ENCODE results near the gene SFT2D3.

SFT2D3 gene, protein sequence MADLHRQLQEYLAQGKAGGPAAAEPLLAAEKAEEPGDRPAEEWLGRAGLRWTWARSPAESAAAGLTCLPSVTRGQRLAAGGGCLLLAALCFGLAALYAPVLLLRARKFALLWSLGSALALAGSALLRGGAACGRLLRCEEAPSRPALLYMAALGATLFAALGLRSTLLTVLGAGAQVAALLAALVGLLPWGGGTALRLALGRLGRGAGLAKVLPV

GRCh38 chr2:127701193-127701650, at the start of gene SFT2D3:
Gene SFT2D3 (plus strand): TSS chr2:127701497. CDS start chr2:127701529, 32 bp downstream.
- H3K4me1 Mint-ChIP-seq = peaks cover 20% of the 10 kb centered on the region
- ATAC-seq (ENCODE audit: low read depth) = peak; percentile 69
- H3K27me3 Mint-ChIP-seq = no peaks in the 10 kb centered on the region

GRCh38 chr2:127651971-127652550, 49.2 kb upstream of the SFT2D3 start:
- DNase-seq (ENCODE audit: low spot score in 2 of 2) (no peak), ATAC-seq (ENCODE audit: low read depth) (peak; percentile 18)
- H3K4me1 Mint-ChIP-seq = peaks cover 54% of the 10 kb centered on the region
- H3K9me3 Mint-ChIP-seq = no peaks in the 10 kb centered on the region
- peaks cover 6% of the 10 kb centered on the region for H3K27me3 Mint-ChIP-seq
- no peaks in the 10 kb centered on the region for H3K36me3 Mint-ChIP-seq
- H3K4me3 Mint-ChIP-seq = peak overlapping the region; percentile 22
- H3K27ac Mint-ChIP-seq = no peak overlapping the region

More at GRCh38 chr2:127701193-127701650, at the start of gene SFT2D3:
- peak; percentile 82 to 84 for DNase-seq (ENCODE audit: low spot score in 2 of 2)
- peak within 1 kb of the TSS; percentile 94 for H3K4me3 Mint-ChIP-seq
- H3K27ac Mint-ChIP-seq = peak within 1 kb of the TSS; percentile 98
- H3K9me3 Mint-ChIP-seq = no peaks in the 10 kb centered on the region
- peaks cover 13% of the 10 kb centered on the region for H3K36me3 Mint-ChIP-seq

DNA sequence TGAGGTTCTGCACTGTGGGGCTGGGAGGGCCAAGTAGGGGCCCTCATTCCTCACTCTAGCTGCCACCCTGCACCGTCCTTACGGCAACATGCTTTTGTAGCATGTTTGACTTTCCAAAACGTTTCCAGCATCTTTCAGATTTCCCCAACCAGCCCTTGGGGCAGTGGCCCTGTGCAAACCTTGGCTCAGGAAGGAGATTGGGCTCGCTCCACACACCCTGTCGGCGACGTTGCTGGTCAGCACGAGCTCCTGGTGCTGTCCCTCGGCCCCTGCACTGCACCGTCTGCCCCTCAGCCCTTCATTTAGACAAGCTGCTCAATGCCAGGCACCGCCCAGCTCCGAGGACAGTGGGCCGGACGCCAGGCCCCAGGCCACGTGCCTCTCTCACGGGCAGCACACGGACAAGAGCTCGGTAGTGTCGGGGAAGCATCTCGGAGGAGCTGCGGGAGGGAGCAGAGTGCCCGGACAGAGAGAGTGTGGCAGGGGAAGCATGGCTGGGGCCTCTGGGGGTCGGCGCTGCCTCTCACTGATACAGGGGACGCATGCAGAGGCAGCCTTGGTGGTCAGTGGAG, 48.4 kb upstream of the SFT2D3 start:
- H3K27ac Mint-ChIP-seq = no peak overlapping the region

GRCh38 chr2:127653421-127654083, 47.7 kb upstream of the SFT2D3 start:
- no peak for DNase-seq (ENCODE audit: low spot score in 2 of 2)
- no peak overlapping the region for H3K27ac Mint-ChIP-seq
- H3K9me3 Mint-ChIP-seq = no peaks in the 10 kb centered on the region

More for the DNA sequence above, 48.4 kb upstream of the SFT2D3 start:
- DNase-seq (ENCODE audit: low spot score in 2 of 2) = no peak
- H3K4me1 Mint-ChIP-seq = peaks cover 50% of the 10 kb centered on the region
- no peaks in the 10 kb centered on the region for H3K9me3 Mint-ChIP-seq
- no peak for ATAC-seq (ENCODE audit: low read depth)
- no peak overlapping the region for H3K4me3 Mint-ChIP-seq
- H3K36me3 Mint-ChIP-seq = no peaks in the 10 kb centered on the region
- peaks cover 6% of the 10 kb centered on the region for H3K27me3 Mint-ChIP-seq

GRCh38 chr2:127654084-127654837, 47.0 kb upstream of the SFT2D3 start:
- no peak for DNase-seq (ENCODE audit: low spot score in 2 of 2)
- H3K4me3 Mint-ChIP-seq = no peak overlapping the region
- H3K9me3 Mint-ChIP-seq = no peaks in the 10 kb centered on the region
- no peak for ATAC-seq (ENCODE audit: low read depth)
- H3K27me3 Mint-ChIP-seq = peaks cover 6% of the 10 kb centered on the region
- no peak overlapping the region for H3K27ac Mint-ChIP-seq
- H3K4me1 Mint-ChIP-seq = peaks cover 40% of the 10 kb centered on the region
- H3K36me3 Mint-ChIP-seq = no peaks in the 10 kb centered on the region

More at GRCh38 chr2:127653421-127654083, 47.7 kb upstream of the SFT2D3 start:
- H3K27me3 Mint-ChIP-seq = peaks cover 6% of the 10 kb centered on the region
- H3K4me3 Mint-ChIP-seq = no peak overlapping the region
- peaks cover 45% of the 10 kb centered on the region for H3K4me1 Mint-ChIP-seq
- no peak for ATAC-seq (ENCODE audit: low read depth)
- no peaks in the 10 kb centered on the region for H3K36me3 Mint-ChIP-seq

DNA sequence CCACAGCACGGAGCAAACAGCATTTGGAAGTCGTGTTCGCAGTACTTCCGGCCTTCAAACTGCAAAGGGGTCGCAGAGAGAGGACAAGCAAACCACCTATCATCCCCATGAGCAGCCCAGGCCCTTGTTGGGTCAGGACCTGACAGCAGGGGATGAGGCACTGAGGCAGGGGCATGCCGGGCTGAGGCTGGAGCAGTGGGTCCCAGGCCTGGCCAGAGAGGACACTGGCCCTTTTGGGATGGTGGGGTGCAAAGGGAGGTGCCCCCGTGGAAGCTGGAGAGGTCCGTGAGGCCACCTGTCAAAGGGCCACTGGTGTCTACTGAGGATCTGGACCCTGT, 46.5 kb upstream of the SFT2D3 start:
- H3K27me3 Mint-ChIP-seq = peaks cover 6% of the 10 kb centered on the region
- no peak overlapping the region for H3K4me3 Mint-ChIP-seq
- no peaks in the 10 kb centered on the region for H3K9me3 Mint-ChIP-seq
- H3K27ac Mint-ChIP-seq = no peak overlapping the region
- no peaks in the 10 kb centered on the region for H3K36me3 Mint-ChIP-seq
- H3K4me1 Mint-ChIP-seq = peaks cover 38% of the 10 kb centered on the region
- ATAC-seq (ENCODE audit: low read depth) (no peak), DNase-seq (ENCODE audit: low spot score in 2 of 2) (no peak)

DNA sequence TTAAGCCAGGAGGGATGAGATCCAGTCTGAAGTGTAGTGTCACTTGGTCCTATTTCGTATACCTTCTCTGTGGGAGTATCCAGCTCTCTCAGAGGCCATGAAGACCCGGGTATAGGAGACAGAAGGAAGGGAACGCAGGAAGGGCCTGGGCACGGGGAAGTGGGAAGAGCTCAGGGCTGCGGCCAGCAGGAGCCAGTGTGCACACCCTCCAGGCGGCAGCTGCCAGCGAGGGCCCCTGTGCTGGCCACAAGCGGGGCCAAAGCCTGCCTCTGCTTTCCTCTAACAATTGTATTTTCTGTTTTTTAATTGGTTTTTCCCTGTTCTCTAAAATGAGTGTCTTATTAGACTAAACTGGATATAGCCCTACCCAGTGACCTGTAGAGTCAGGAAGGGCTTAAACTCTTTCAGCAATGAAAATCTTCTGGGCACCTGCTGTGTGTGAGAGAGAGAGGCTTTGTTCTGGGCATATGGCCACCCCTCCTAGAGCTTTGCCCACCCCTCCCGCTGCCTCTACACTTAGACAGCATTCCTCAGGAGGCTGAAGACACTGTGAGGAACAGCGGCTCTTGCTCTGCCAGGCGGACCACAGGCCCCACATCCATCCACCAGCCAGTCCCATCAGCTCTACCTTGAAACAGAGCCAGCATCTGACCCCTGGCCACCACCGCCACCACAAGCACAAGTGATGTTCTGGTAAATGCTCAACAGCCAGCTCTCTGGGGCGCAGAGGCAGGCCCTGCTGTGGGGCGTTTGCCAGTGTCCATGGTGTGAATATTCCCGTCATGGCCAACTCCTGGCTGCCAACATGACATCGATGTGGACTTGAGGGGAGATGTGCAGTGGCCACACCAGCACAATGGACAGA, 45.9 kb upstream of the SFT2D3 start:
- peaks cover 6% of the 10 kb centered on the region for H3K27me3 Mint-ChIP-seq
- H3K9me3 Mint-ChIP-seq = no peaks in the 10 kb centered on the region
- H3K36me3 Mint-ChIP-seq = no peaks in the 10 kb centered on the region
- no peak overlapping the region for H3K4me3 Mint-ChIP-seq
- no peak for DNase-seq (ENCODE audit: low spot score in 2 of 2)
- no peak overlapping the region for H3K27ac Mint-ChIP-seq
- H3K4me1 Mint-ChIP-seq = peaks cover 38% of the 10 kb centered on the region
- ATAC-seq (ENCODE audit: low read depth) = no peak

GRCh38 chr2:127656569-127657231, 44.6 kb upstream of the SFT2D3 start:
- no peak overlapping the region for H3K4me3 Mint-ChIP-seq
- H3K27me3 Mint-ChIP-seq = peaks cover 16% of the 10 kb centered on the region
- peaks cover 28% of the 10 kb centered on the region for H3K4me1 Mint-ChIP-seq
- H3K27ac Mint-ChIP-seq = no peak overlapping the region
- no peaks in the 10 kb centered on the region for H3K9me3 Mint-ChIP-seq
- no peaks in the 10 kb centered on the region for H3K36me3 Mint-ChIP-seq
- ATAC-seq (ENCODE audit: low read depth) = no peak
- no peak for DNase-seq (ENCODE audit: low spot score in 2 of 2)

DNA sequence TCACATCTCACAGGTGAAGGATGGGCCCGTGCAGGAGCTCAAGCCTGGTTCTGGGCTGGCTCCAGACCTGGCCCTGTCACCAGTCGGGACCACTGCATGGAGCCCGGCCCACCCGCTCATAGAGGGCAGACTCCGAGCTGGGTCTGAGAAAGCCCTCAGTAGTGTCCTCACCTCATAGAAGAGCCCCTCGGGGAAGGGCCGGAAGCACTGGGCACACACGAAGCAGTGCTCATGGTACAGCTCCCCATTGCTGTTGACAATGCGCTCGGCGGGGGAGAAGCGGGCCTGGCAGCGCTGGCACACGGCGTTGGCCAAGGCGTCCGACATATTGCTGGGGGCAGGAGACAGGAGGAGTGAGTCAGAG, 44.1 kb upstream of the SFT2D3 start:
- DNase-seq (ENCODE audit: low spot score in 2 of 2) (no peak), ATAC-seq (ENCODE audit: low read depth) (no peak)
- H3K36me3 Mint-ChIP-seq = no peaks in the 10 kb centered on the region
- peaks cover 23% of the 10 kb centered on the region for H3K4me1 Mint-ChIP-seq
- H3K27me3 Mint-ChIP-seq = peaks cover 20% of the 10 kb centered on the region
- H3K4me3 Mint-ChIP-seq = no peak overlapping the region
- H3K27ac Mint-ChIP-seq = no peak overlapping the region
- no peaks in the 10 kb centered on the region for H3K9me3 Mint-ChIP-seq

GRCh38 chr2:127658146-127658545, 43.2 kb upstream of the SFT2D3 start:
- DNase-seq (ENCODE audit: low spot score in 2 of 2) (no peak), ATAC-seq (ENCODE audit: low read depth) (no peak)
- no peak overlapping the region for H3K27ac Mint-ChIP-seq
- H3K27me3 Mint-ChIP-seq = peaks cover 22% of the 10 kb centered on the region
- H3K36me3 Mint-ChIP-seq = no peaks in the 10 kb centered on the region
- H3K4me1 Mint-ChIP-seq = peaks cover 16% of the 10 kb centered on the region
- no peak overlapping the region for H3K4me3 Mint-ChIP-seq
- H3K9me3 Mint-ChIP-seq = no peaks in the 10 kb centered on the region

DNA sequence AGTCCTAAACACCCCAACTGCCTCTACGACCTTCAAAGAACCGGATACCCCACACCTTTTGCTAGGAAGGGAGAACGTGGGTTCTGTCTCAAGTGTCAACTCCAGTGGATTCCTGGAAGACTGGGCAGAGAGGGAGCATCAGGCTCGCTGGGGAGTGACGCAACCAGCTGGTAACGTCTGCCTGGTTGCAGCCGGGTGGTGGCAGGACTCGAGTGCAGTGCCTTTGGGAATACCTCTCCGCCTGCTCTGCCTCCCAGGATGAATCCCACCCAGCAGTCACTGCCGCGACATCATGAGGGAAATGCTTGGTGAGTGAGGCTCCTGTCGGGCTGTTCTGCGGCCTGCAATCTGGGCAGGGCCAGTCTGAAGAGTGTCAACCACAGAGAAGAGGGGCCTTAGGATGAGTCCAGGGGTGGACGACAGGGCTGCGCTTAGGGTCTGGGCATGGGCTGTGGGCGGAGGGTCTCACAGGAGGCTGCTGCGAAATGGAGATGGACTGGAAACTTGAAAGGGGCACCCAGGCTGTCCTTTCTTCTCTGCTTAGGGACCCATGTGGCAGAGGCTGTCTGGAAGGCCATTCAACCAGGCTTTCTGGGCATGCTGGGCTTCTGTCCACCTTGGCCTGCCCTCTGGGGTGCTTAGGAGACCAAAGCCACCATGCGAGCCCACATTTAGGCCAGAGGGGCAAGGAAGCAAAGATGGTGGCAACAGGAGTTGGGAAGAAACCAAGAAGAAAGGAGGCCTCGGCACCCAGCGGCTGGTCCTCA, 42.5 kb upstream of the SFT2D3 start:
- Mint-ChIP-seq H3K27me3 (peaks cover 24% of the 10 kb centered on the region), H3K9me3 (no peaks in the 10 kb centered on the region), H3K4me3 (no peak overlapping the region), H3K27ac (no peak overlapping the region), H3K4me1 (peaks cover 15% of the 10 kb centered on the region), H3K36me3 (no peaks in the 10 kb centered on the region)
- ATAC-seq (ENCODE audit: low read depth) = no peak
- DNase-seq (ENCODE audit: low spot score in 2 of 2) = no peak
